K562 (cell line): Measurements from ENCODE around the gene HSPE1. TPM values are rescaled to one million over a fixed set of nuclear protein-coding genes. Genes with fewer than 3 reads are reported as not detected.

ENCODE experiments used
- ATAC-seq: fragments of 200-7000 bp; cut with Tn5 transposase; 3 replicates; pipeline ENCODE4 v1.9.1; 2020; ENCODE audit warnings: moderate library complexity
- BruUV-seq: library from RNA; stranded (reverse); fragments of 400-500 nt; replicated peaks from 2 replicates; lab custom pipeline; 2021; lab: Mats Ljungman, UMichigan
- CTCF ChIA-PET: fragments of 300-600 bp; formaldehyde crosslinking; extraction: SDS; loops from one replicate; lab custom pipeline; 2021; ENCODE audit warnings: low intra/inter-chr PET ratio; lab: Yijun Ruan, JAX
- POLR2A ChIA-PET: fragments of 300-600, 350-650 bp; sonication (Branson Sonifier 250); formaldehyde crosslinking; extraction: SDS; loops from one replicate; lab custom pipeline; 2021; ENCODE audit warnings: antibody characterized with exemption, inconsistent platforms; lab: Yijun Ruan, JAX
- DNase-seq, 4 experiments: peaks; one replicate each; pipeline versions ENCODE4 v3.0.0 to v3.0.0-alpha.2; 2011 to 2018; ENCODE audit warnings: low spot score in 3 of 4, mixed read lengths in 3 of 4; ENCODE audit errors: extremely low read depth in 1 of 4
- FAIRE-seq: peaks from 2 replicates; lab custom pipeline; 2011; peaks lifted over from hg19 to GRCh38; lab: Jason Lieb, UNC
- H2AFZ ChIP-seq: 2 replicates; pipeline ENCODE4 v1.6.0; 2011; ENCODE audit warnings: low read depth, low read length, control low read depth, inconsistent platforms
- H3K27ac ChIP-seq: fragments of 200-600 bp; 3 replicates; pipeline ENCODE4 v1.8.0; 2011; ENCODE audit warnings: low read depth, mild to moderate bottlenecking, control low read depth, inconsistent platforms, low read length, moderate library complexity, mixed read lengths; ENCODE audit errors: extremely low read depth
- H3K27me3 ChIP-seq, 2 experiments: fragments of 300-600 bp in 1 of 2; 2 replicates in 1 of 2; 3 replicates in 1 of 2; pipeline versions ENCODE4 v1.6.0 to v1.8.0; 2011; ENCODE audit warnings: inconsistent platforms in 2 of 2, low read length in 2 of 2, mild to moderate bottlenecking in 1 of 2, mixed read lengths in 1 of 2, moderate library complexity in 1 of 2; ENCODE audit not compliant: control insufficient read depth in 2 of 2, insufficient read depth in 2 of 2
- H3K36me3 ChIP-seq: fragments of 300-600 bp; 3 replicates; pipeline ENCODE4 v1.8.0; 2011; ENCODE audit warnings: mild to moderate bottlenecking, low read length, inconsistent platforms; ENCODE audit not compliant: control insufficient read depth, insufficient read depth
- H3K4me1 ChIP-seq, 2 experiments: fragments of 200-600 bp in 1 of 2; replicated peaks in 1 of 2; 2 replicates in 1 of 2; 3 replicates in 1 of 2; pipeline versions ENCODE4 v1.5.1 to v1.8.0; 2011; ENCODE audit warnings: inconsistent platforms in 2 of 2, low read length in 2 of 2, mild to moderate bottlenecking in 1 of 2, mixed read lengths in 1 of 2, moderate library complexity in 1 of 2; ENCODE audit not compliant: control insufficient read depth in 2 of 2, insufficient read depth in 2 of 2
- H3K4me2 ChIP-seq: 2 replicates; pipeline ENCODE4 v1.6.1; 2011; ENCODE audit warnings: low read length, control low read depth, inconsistent platforms, mixed read lengths; ENCODE audit not compliant: insufficient read depth
- H3K4me3 ChIP-seq: fragments of 200-600 bp; sonication (generic), shearing (Covaris generic); 2 replicates; pipeline ENCODE4 v1.5.1; 2016; ENCODE audit warnings: control low read depth, inconsistent platforms
- H3K79me2 ChIP-seq: fragments of 200-600 bp; 3 replicates; pipeline ENCODE4 v1.8.0; 2011; ENCODE audit warnings: low read length, inconsistent platforms; ENCODE audit not compliant: control insufficient read depth, insufficient read depth
- H3K9ac ChIP-seq, 2 experiments: 2 replicates each; pipeline versions ENCODE4 v1.6.0 to v1.6.1; 2011; ENCODE audit warnings: low read depth in 2 of 2, low read length in 2 of 2, control low read depth in 1 of 2, inconsistent platforms in 1 of 2, mild to moderate bottlenecking in 1 of 2, mixed read lengths in 1 of 2; ENCODE audit not compliant: insufficient read depth in 1 of 2
- H3K9me1 ChIP-seq: one replicate; pipeline ENCODE4 v1.6.0; 2011; ENCODE audit warnings: inconsistent platforms, mild to moderate bottlenecking, low read length, moderate library complexity; ENCODE audit not compliant: control insufficient read depth, insufficient read depth
- H3K9me3 ChIP-seq: replicated peaks from 2 replicates; pipeline ENCODE4 v1.5.1; 2011; ENCODE audit warnings: low read depth, low read length, inconsistent platforms; ENCODE audit not compliant: control insufficient read depth, insufficient read depth
- H4K20me1 ChIP-seq: replicated peaks from 2 replicates; pipeline ENCODE4 v1.6.1; 2011; ENCODE audit warnings: low read length, inconsistent platforms, mixed read lengths; ENCODE audit not compliant: control insufficient read depth, insufficient read depth
- CBX1 ChIP-seq: sonication (generic); IDR thresholded peaks from 2 replicates; pipeline ENCODE4 v1.6.1; 2016; ENCODE audit warnings: antibody characterized with exemption, low read depth, mild to moderate bottlenecking
- HIVEP1 ChIP-seq: fragments of 250-450 bp; sonication (Bioruptor Pico); IDR thresholded peaks from 2 replicates; pipeline ENCODE4 v1.4.0; 2020; ENCODE audit warnings: mild to moderate bottlenecking
- KAT2B ChIP-seq: IDR thresholded peaks from one replicate; pipeline ENCODE4 v1.6.1; 2012; ENCODE audit warnings: low read depth, mild to moderate bottlenecking, control low read depth, inconsistent platforms, low read length, moderate library complexity
- NCOA6 ChIP-seq: fragments of 450-650 bp; IDR thresholded peaks from 2 replicates; pipeline ENCODE4 v1.6.1; 2017; ENCODE audit warnings: mild to moderate bottlenecking
- RFX7 ChIP-seq: fragments of 250-450 bp; sonication (Bioruptor Pico); IDR thresholded peaks from 2 replicates; pipeline ENCODE4 v1.5.1; 2021; ENCODE audit warnings: mild to moderate bottlenecking
- SNIP1 ChIP-seq: fragments of 450-650 bp; IDR thresholded peaks from 2 replicates; pipeline ENCODE4 v1.7.1; 2017; ENCODE audit warnings: low read depth, mild to moderate bottlenecking
- SPI1 ChIP-seq: IDR thresholded peaks from 2 replicates; pipeline ENCODE4 v1.6.1; 2011; ENCODE audit warnings: low read depth, low read length, control low read depth, borderline replicate concordance
- ZBED1 ChIP-seq: IDR thresholded peaks from 2 replicates; pipeline ENCODE4 v1.6.1; 2014
- ZBTB1 ChIP-seq: sonication (generic); formaldehyde crosslinking; IDR thresholded peaks from 2 replicates; pipeline ENCODE4 v1.8.1; 2023; ENCODE audit warnings: missing genetic modification reagents, low read depth, mild to moderate bottlenecking, borderline replicate concordance
- ZBTB49 ChIP-seq: sonication (generic); formaldehyde crosslinking; IDR thresholded peaks from 2 replicates; pipeline ENCODE4 v1.8.0; 2022; ENCODE audit warnings: missing genetic modification reagents, mild to moderate bottlenecking, borderline replicate concordance
- ZBTB5 ChIP-seq: fragments of 450-650 bp; IDR thresholded peaks from 2 replicates; pipeline ENCODE4 v1.6.1; 2017; ENCODE audit warnings: antibody characterized with exemption
- ZFP36 ChIP-seq: fragments of 150-350 bp; IDR thresholded peaks from 2 replicates; pipeline ENCODE4 v1.6.1; 2018; ENCODE audit warnings: low read length, low read depth; ENCODE audit not compliant: partially characterized antibody
- ZNF133 ChIP-seq: fragments of 250-450 bp; sonication (Bioruptor Pico); IDR thresholded peaks from 2 replicates; pipeline ENCODE4 v1.4.0; 2020; ENCODE audit warnings: mild to moderate bottlenecking
- WGBS: fragments of 100-300 bp; shearing (Covaris generic); methylation state at CpG from one replicate; pipeline ENCODE4 v1.1.6; 2016; ENCODE audit warnings: low coverage, mixed read lengths; ENCODE audit not compliant: insufficient coverage; ENCODE audit errors: missing lambda C conversion rate; 5-methylcytosine and 5-hydroxymethylcytosine counted together
- in situ Hi-C: fragments of 300-500 bp; cut with MboI; formaldehyde crosslinking; loops from 4 replicates; pipeline ENCODE4 v1.15.0; 2018; ENCODE audit warnings: inconsistent platforms, mixed read lengths
- intact Hi-C: fragments of 100-400 bp; cut with micrococcal nuclease; formaldehyde crosslinking; loops from 2 replicates; pipeline ENCODE4 v1.14.2; 2022
- polyA plus RNA-seq, 8 experiments: library from polyadenylated mRNA; depleted of rRNA in 4 of 8; stranded (reverse) in 5 of 8; unstranded in 3 of 8; fragments of >200 nt; fragmentation: Nextera tagmentation in 2 of 8; fragmentation: Illumina TruSeq in 1 of 8; extraction: Ambion mirVana in 2 of 8; extraction: Trizol in 1 of 8; gene quantifications; 2 replicates each; pipeline versions ENCODE4 v1.2.1 to v1.2.3, GENCODE V29; 2011 to 2014; ENCODE audit warnings: inconsistent platforms in 1 of 8, missing spikeins in 1 of 8
- total RNA-seq, 7 experiments: library from RNA; depleted of rRNA in 6 of 7; stranded (reverse); fragments of >200 nt in 6 of 7; fragmentation: Illumina TruSeq in 2 of 7; extraction: Trizol in 2 of 7; gene quantifications; 2 replicates each; pipeline versions ENCODE4 v1.2.1 to v1.2.3, GENCODE V29; 2011 to 2021; ENCODE audit warnings: low replicate concordance in 1 of 7

HSPE1 gene
- total and polyA plus RNA-seq, 9 of the 15 experiments (the other 6 are each of a cell fraction or from before 2014, with no cell fraction given) = 223 to 1,007 (median 612) TPM

GRCh38 chr2:197504512-197504911, 4.3 kb downstream of the HSPE1 start:
- no peaks in the 10 kb centered on the region for H3K9me3 ChIP-seq
- WGBS = 85% methylated on average over 4 of the region's 6 CpGs
- DNase-seq (no peak), FAIRE-seq (no peak), ATAC-seq (no peak)
- BruUV-seq = no TSS peak
- in situ Hi-C loops = no loop called here
- peaks cover 0 to under 1% of the 10 kb centered on the region in 2 experiments; a peak in 1 of 5 replicates for H3K4me1 ChIP-seq
- no peak overlapping the region for H3K4me2 ChIP-seq
- peaks cover 46% of the 10 kb centered on the region for H3K79me2 ChIP-seq
- H3K27ac ChIP-seq = no peak overlapping the region
- intact Hi-C loops = loop anchor here (5.0 kb wide), 1 partner anchor 93 kb away; no protein-coding TSS in a partner anchor
- no peak overlapping the region for H2AFZ ChIP-seq
- H3K27me3 ChIP-seq = no peaks in the 10 kb centered on the region
- CTCF ChIA-PET = no interaction called here
- POLR2A ChIA-PET = interaction anchor here (0.7 kb wide), 1 partner anchor 9 kb away, joined by 3 read pairs; no protein-coding TSS in a partner anchor
- no peaks in the 10 kb centered on the region for H3K9me1 ChIP-seq
- H3K36me3 ChIP-seq = peaks cover 40% of the 10 kb centered on the region
- no peak for TF ChIP-seq NCOA6
- no peak for TF ChIP-seq RFX7 (CRISPR knock-in tag)
- no peak for TF ChIP-seq KAT2B
- TF ChIP-seq ZNF133 (CRISPR knock-in tag) = no peak
- TF ChIP-seq HIVEP1 = no peak
- TF ChIP-seq ZFP36 = no peak
- TF ChIP-seq ZBTB1 (CRISPR knock-in tag) = no peak
- TF ChIP-seq ZBTB5 = no peak
- TF ChIP-seq CBX1 = no peak
- no peak for TF ChIP-seq ZBTB49 (CRISPR knock-in tag)
- no peak for TF ChIP-seq SNIP1
- TF ChIP-seq ZBED1 = no peak
- TF ChIP-seq SPI1 = no peak
- H3K9ac ChIP-seq = no peak overlapping the region
- H3K4me3 ChIP-seq = no peak overlapping the region
- H4K20me1 ChIP-seq = no peaks in the 10 kb centered on the region
